ENCODE measurements around the gene FSTL4. TPM values are rescaled to one million over a fixed set of nuclear protein-coding genes. Genes with fewer than 3 reads are reported as not detected.

FSTL4 gene
- total RNA-seq, 2 donors from 2014 or later = 0.32 to 0.89 TPM

DNA sequence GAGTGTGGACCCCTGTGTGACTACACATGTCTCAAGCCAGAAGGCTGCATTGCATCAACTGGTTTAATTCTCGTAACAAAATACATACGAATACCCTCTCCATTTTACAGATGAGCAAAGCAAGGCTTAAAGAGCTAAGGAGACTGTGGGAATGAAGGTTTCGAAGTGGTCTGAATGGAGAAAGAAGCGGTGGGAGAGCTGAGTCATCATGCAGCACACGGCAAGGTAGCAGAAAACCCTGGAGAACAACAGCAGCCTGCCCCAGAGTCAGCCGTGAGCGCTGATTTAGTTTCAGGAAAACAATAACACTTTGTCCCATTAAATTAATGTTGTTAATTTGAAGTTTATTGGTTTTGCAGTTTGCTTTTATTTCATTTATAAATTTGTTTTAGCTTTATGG is 336.7 kb downstream of the FSTL4 start:
- H3K27me3 ChIP-seq = no peaks in the 10 kb centered on the region
- DNase-seq = no peak

DNA sequence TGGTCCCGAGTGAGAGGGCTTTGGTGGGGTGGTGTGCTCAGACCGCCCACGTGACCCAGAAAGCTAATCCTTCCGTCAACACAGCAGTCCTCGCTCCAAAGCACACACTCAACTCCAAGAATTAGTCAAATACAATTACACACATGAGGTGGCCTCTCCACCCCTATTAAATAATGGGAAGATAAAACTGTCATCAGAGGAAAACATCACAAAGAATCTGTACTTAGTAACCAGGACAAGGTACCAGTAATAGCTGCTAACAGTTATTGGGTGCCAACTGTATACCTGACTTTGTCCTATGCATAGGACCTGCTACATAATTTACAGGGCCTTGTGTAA is 337.8 kb downstream of the FSTL4 start:
- Histone ChIP-seq H3K27me3 (no peaks in the 10 kb centered on the region), H3K27ac (no peak overlapping the region)
- DNase-seq = no peak

More for the DNA sequence above, 336.7 kb downstream of the FSTL4 start:
- H3K36me3 ChIP-seq = no peaks in the 10 kb centered on the region
- no peak overlapping the region for H3K9ac ChIP-seq (ENCODE audit: low read depth in 2 of 2, low read length in 2 of 2)
- TF ChIP-seq, protein P1, sequence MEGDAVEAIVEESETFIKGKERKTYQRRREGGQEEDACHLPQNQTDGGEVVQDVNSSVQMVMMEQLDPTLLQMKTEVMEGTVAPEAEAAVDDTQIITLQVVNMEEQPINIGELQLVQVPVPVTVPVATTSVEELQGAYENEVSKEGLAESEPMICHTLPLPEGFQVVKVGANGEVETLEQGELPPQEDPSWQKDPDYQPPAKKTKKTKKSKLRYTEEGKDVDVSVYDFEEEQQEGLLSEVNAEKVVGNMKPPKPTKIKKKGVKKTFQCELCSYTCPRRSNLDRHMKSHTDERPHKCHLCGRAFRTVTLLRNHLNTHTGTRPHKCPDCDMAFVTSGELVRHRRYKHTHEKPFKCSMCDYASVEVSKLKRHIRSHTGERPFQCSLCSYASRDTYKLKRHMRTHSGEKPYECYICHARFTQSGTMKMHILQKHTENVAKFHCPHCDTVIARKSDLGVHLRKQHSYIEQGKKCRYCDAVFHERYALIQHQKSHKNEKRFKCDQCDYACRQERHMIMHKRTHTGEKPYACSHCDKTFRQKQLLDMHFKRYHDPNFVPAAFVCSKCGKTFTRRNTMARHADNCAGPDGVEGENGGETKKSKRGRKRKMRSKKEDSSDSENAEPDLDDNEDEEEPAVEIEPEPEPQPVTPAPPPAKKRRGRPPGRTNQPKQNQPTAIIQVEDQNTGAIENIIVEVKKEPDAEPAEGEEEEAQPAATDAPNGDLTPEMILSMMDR (IDR thresholded peaks at IDR 0.05) = no peak
- H3K4me1 ChIP-seq = no peaks in the 10 kb centered on the region
- no peaks in the 10 kb centered on the region for H3K9me3 ChIP-seq
- intact Hi-C loops (cut with DNase I) = no loop called here
- no peak overlapping the region for H3K27ac ChIP-seq
- no peak overlapping the region for H3K4me3 ChIP-seq

DNA sequence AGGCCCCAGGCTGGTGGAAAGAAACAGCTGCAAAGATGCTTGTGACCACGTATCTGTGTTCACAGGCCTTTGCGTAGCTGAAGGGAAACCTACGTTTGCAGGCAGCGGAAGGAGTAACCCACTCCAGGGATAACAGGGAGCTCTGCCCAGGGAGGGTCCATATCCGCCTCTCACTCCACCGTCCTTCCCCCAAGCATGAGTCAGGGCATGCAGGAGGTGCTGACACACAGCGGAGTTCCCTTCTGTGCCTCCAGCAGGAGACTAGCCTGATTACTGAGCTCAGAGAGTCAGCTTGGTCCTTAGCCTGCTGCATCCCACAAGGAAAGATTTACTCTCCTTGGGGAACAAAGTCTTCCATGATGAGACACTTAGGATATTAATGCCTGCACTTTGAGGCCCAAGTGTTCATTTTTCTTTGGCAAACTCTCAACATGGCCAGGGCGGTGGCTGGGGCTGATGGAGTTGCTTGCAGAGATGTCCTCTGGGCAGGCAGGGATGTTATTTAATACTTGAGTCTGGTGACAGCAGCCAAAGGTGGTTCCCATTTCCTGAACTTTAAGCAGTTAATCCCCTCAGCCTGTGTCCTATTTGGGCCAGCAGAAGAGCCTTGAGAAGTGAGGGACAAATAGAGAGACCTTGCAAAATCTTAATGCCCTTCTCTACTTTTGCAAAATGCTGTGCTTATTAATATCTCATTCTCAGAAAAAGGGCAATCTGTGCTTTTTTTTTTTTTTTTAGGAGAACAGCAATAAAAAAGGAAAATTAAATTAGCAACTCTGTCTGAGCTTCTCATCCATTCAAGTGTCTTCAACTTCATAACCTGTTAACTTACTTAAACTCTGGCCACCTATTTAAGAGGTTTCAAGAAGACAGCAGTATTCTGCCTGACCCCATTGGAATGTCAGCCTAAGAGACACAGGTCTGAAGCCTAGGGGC is 338.4 kb downstream of the FSTL4 start:
- Histone ChIP-seq H3K36me3 (no peaks in the 10 kb centered on the region), H3K4me3 (no peak overlapping the region), H3K9ac (ENCODE audit: low read depth in 2 of 2, low read length in 2 of 2) (no peak overlapping the region), H3K27me3 (no peaks in the 10 kb centered on the region), H3K27ac (no peak overlapping the region), H3K4me1 (no peaks in the 10 kb centered on the region), H3K9me3 (no peaks in the 10 kb centered on the region)
- TF ChIP-seq, protein P1 (IDR thresholded peaks at IDR 0.05) = no peak
- no peak for DNase-seq
- intact Hi-C loops (cut with DNase I) = no loop called here

More for the DNA sequence above, 337.8 kb downstream of the FSTL4 start:
- Histone ChIP-seq H3K9ac (ENCODE audit: low read depth in 2 of 2, low read length in 2 of 2) (no peak overlapping the region), H3K36me3 (no peaks in the 10 kb centered on the region), H3K4me3 (no peak overlapping the region), H3K9me3 (no peaks in the 10 kb centered on the region), H3K4me1 (no peaks in the 10 kb centered on the region)
- intact Hi-C loops (cut with DNase I) = no loop called here
- TF ChIP-seq, protein P1 (IDR thresholded peaks at IDR 0.05) = no peak

DNA sequence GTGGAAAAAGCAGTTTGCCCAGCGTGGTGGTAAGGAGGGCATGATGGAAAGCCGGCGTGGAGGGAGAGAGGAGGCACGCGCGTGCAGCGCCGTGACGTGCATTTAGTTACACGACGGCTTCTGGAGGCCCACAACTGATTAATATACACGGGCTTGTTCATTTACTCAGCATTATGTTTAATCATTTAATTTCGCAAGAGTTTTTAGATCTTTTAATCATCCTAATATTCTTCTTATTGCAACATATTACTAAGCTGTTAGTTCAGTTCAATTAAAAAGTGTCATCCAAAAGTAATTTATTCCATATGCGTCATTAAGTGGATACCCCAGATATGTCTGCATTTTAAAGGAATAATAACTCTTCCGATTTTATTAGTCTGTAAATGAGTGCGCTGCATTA is 340.0 kb downstream of the FSTL4 start:
- Histone ChIP-seq H3K27ac (no peak overlapping the region), H3K36me3 (no peaks in the 10 kb centered on the region), H3K9ac (ENCODE audit: low read depth in 2 of 2, low read length in 2 of 2) (no peak overlapping the region), H3K4me1 (no peaks in the 10 kb centered on the region), H3K4me3 (no peak overlapping the region), H3K27me3 (no peaks in the 10 kb centered on the region), H3K9me3 (no peaks in the 10 kb centered on the region)
- intact Hi-C loops (cut with DNase I) = no loop called here
- DNase-seq = no peak
- TF ChIP-seq, protein P1 (IDR thresholded peaks at IDR 0.05) = no peak

DNA sequence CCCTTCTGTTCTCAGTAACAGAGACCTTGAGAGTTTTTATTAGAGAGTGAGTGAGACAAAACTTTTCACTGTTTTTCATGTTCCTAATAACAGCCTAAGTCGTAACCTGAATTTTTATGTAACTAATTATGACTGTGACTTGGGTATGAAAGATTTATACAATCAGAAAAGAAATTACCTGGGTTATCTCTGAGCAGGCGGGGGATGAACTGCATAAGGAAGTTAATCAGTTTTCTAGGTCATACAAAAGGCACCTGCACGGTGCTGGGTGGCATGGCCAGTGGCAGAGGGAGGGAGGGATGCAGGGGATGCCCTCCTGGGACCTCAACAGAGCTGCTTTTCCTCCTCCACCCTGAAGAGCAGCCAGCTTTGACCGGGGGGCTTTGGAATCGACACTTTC is 340.7 kb downstream of the FSTL4 start:
- Histone ChIP-seq H3K9me3 (no peaks in the 10 kb centered on the region), H3K27ac (no peak overlapping the region), H3K9ac (ENCODE audit: low read depth in 2 of 2, low read length in 2 of 2) (no peak overlapping the region), H3K27me3 (no peaks in the 10 kb centered on the region), H3K4me1 (no peaks in the 10 kb centered on the region), H3K4me3 (no peak overlapping the region), H3K36me3 (no peaks in the 10 kb centered on the region)
- TF ChIP-seq, protein P1 (IDR thresholded peaks at IDR 0.05) = no peak
- intact Hi-C loops (cut with DNase I) = no loop called here
- no peak for DNase-seq

Measured in colonic mucosa (tissue), 4 donors.